Activated CD4-positive, alpha-beta T cell treated with anti-CD3 and anti-CD28 coated beads, Interleukin-2, amount 50 U/mL, for 4 hours (primary cell): ENCODE results near the gene OOSP1.
"Not testable (repeated sequence)": the region's sequence is repeated elsewhere in the genome, so short reads cannot be mapped to it uniquely, and the experiment has no call there.

Experiments
- DNase-seq, 2 experiments: peaks; one replicate each; pipeline ENCODE4 v3.0.0-alpha.2; 2020

The OOSP1 gene, protein sequence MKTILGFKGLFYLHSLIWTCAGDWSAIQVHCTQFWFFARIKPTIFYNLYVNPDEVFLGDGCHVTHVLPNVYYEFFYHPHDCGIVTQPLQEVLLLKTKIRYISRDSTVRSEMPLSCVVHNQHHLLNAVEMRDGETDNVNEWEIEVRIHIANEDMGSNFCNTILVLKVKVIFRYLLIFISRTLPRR

DNA sequence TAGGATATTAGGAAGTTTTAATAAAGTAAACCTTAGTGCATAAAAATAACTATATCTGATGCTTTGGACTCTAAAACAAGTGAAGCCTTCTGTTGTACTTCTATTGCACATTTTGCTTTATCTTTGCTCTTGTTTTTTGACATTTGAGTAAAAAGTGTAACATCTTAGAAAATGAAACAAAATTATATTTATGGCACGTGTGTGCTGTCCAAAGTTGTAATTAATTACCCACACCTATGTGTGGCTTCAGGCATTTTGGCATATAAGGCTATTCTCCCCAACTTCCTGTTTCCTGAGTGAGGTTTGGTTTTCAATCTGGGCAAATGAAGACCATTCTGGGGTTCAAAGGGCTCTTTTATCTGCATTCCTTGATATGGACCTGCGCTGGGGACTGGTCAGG, at the start of gene OOSP1:
OOSP1 (plus strand) TSS at position 301 of the 400 bp plus-strand sequence; CDS start at position 324, 23 bp downstream.
- DNase-seq: no peak

DNA sequence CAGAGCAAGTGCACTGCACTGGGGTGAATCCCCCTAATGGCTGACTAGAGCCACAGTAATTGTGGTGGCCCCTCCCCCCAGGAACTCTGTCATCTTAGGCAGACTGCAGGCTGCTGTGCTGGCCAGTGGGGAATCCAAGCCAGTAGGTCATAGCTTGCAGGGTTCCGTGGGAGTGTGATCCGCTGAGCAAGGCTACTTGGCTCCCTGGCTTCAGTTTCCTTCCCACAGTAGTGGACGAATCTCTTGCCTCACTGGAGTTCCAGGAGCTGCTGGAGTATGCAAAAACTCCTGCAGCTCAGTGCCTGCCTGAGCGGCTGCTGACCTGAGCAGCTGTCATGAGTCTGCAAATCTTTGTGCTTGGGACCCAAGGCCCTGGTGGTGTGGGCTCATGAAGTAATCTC, 46.5 kb upstream of the OOSP1 start:
- DNase-seq: no peak

DNA sequence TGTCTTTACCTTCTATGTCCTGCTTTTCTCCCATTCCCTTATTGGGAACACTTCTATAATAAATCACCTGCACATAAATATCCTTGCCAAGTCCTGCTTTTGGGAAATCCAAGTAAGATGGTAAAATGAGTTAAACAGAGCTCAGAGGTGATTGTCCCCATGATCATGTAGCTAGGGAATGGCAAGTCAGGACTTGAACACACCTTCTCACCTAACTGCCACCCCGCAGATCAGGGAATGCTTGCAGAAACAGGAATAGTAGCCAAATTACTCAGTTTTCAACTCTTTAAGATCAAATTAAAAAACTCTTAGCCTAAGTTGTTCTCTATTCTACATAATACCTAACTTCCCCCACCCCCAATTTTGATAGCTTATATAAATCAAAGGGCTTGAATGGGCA, 43.6 kb upstream of the OOSP1 start:
- DNase-seq: no peak

DNA sequence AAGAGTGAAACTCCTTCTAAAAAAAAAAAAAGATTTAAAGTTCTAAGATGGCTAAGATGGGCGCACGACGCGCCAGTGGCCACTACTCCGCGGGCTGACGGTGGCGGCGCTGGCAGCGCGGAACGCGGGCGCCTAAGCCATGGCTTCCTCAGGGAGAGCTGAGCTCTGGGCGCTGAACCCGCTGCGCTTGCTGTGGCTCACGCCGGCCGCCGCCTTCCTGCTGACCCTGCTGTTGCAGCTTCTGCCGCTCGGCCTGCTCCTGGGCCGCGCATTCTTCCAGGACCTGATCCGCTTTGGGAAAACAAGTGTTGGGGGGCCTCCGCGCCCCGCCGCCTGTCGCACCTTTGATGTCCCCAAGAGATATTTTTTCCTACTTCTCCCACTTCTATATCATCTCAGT, 40.2 kb upstream of the OOSP1 start:
- no peak for DNase-seq

DNA sequence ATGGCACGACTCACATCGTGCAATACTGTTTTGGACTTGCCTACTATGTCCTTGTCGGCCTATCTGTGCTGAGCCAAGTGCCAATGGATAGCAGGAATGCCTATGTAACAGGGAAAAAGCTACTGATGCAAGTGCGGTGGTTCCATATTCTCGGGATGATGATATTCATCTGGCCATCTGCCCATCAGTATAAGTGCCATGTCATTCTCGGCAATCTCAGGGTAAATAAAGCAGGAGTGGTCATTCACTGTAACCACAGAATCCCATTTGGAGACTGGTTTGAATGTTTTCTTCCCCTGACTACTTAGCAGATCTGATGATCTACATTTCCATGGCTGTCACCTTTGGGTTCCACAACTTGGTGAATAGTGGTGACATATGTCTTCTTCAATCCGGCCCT, 39.6 kb upstream of the OOSP1 start:
- no peak for DNase-seq

DNA sequence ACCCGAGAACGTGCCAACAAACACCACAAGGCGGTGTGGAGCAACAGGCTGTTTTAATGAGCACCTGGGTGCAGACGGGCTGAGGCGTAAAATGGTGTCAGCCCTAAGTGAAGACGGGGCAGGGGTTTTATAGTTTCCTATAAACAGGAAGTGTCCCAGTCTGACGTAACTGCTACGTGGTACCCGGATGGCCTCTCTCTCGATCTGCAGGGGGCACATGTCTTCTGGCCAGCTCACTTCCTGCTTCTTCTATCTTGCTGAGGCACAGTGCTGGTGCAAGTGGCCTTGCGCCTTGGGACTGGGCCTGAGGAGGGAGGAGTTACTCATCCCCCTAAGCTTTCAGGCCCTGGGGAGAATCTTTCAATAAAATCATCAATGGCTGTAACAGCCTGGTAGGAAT, 38.7 kb upstream of the OOSP1 start:
- no peak for DNase-seq

DNA sequence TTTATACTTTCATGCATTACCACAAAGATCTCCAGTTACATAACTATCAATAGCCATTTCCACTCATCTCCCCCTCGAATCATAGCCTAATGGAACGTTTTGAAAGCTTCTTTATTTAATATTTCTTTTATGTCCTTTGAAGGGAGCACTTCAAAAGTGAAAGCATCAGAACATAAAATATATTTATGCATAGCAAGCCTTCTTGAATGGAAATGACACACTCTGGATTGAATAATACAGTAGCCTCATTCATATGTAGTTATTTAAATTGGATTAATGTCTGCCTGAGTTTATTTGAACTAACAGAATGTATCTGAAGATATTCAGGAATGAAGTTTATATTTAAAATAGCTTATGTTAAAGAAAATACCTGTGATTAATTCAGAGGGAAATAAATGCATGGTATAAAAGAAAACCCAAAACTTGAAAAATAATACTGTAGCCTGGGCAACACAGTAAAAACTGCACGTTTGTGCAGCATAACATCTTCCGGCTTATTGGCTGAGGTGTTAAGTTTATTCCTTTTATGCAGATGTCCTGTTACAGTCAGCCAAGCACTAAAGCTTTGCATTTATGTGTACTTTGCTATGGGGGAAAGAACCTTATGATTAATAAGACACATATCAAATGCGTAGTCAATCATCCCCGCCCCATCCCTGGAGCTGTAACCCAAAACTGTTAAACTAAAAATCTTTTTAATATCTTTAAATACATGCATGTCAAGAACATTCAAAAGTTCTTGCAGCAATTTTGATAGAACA, 37.7 kb upstream of the OOSP1 start:
- no peak for DNase-seq

DNA sequence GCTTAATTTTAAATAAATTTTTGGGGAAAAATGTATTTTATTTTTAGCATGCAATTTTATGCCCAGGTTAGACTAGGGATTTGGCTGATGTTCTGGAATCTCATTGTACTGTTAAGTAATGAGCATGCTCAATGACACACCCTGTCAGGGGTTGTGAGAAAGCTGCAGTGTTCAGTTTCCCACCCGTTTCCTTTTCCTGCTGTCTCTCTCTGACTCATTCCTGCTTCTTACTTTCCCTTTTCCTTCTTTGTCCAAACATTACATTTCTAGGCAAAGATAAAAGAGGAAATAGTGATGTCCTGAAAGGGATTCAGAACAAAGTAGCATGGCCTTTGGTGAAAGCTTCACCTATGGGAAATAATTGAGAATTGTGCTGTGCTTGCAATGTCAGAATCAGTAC, 36.9 kb upstream of the OOSP1 start:
- DNase-seq: no peak

DNA sequence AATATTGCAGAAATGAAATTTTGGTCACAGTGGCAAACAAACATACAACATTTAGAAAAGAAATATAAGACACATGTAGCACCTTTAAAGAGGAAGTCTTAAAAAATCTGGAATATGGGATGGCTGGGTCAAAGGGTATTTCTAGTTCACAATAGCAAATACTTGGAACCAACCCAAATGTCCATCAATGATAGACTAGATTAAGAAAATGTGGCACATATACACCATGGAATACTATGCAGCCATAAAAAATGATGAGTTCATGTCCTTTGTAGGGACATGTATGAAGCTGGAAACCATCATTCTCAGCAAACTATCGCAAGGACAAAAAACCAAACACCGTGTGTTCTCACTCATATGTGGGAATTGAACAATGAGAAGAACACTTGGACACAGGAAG, 34.7 kb upstream of the OOSP1 start:
- DNase-seq: not testable (repeated sequence)

DNA sequence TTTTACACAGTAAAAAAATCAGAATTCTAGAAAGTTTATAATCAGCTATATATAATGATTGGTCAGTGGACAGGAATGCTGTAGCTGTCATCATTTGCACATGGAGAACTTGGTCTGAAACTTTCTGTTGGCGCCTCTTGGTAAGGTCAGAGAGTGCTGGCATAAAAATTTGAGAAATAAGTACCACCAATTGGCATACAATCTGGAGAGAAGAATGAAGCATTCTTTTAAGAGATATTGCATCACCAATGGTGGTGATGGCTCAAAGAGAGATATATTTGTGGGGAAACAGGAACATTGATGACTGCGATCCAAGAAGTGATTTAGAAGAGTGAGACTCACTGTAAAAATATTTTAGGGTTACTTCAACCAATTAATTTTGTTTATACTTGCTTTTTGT, 19.8 kb upstream of the OOSP1 start:
- DNase-seq: no peak

DNA sequence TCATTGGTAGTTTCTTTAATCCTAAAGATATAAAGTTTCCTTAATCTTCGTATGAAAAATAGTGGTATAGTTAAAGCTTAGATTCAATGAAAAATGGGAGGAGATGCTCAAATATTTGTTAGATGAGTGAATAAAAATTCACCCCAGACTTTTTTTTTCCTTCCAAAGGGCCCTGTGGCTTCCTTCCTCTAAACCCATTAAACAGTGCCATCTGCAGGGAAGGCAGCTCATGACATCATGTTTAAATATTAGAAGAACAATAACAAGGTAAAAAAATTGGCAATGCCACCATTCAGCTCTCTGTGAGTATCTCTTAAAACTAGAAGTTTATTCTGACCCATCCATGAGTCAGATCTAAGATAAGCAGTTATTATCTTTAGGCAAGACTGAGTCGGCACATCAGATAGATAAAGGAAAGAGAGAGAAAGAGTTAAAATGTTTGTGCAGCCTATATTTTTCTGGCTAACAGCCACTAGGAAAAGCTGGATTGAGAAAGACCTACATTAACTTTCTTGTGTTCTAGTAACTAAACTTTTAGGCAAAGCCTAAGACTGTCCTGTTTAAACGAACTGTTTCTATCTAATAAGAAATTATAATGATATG, 19.1 kb upstream of the OOSP1 start:
- no peak for DNase-seq

DNA sequence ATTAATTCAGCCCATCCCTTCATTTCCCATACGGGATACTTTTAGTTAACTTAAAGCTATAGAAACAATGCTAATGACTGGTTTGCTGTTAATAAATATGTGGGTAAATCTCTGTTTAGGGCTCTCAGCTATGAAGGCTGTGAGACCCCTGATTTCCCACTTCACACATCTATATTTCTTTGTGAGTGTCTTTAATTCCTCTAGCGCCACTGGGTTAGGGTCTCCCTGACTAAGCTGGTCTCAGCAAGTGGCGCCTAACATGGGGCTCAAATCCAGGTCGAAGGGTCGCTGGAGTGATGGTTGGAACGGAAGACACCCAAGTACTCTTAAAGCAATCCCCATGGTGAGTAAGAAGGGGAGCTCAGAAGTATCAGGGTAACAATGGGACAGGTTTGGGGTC, 14.4 kb upstream of the OOSP1 start:
- no peak for DNase-seq

DNA sequence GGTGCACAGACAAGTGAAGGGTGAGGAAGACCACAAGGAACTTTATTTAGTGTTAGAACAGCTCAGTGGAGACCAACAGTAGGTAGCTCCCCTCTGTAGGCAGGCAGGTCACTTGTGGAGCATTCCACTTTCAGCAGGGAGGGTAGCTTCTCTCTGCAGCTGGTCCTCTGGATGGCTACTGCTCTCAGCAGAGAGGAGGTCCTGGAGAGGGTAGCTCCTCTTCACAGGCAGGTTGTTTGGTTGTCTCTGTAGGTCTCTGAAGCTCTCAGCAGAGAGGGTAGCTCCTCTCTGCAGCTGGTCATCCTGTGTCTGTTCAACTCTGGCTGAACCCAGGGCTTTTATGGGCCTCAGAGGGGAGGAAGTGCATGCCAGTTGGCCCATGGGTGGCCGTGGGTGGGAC, 6.5 kb upstream of the OOSP1 start:
- no peak for DNase-seq

DNA sequence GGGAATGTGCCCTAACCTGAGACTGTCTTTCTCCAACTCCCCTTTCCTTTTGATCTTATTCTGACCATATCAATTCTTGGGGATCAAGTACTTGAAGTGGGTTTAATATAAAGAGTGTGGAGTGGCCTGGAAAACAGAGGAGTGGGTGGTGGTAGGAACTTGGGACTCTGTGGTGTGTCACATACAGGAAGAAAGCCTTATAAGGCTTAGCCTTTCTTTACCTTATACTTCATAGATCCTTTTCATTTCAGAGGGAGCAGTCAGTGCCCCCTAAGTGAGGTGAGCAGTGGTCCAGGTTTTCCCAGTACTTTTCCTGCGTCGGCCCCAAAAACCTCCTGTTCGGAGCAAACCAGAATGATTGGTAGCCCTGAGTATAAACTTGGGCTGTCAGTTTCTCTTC, 486 bp downstream of the OOSP1 start:
- no peak for DNase-seq

DNA sequence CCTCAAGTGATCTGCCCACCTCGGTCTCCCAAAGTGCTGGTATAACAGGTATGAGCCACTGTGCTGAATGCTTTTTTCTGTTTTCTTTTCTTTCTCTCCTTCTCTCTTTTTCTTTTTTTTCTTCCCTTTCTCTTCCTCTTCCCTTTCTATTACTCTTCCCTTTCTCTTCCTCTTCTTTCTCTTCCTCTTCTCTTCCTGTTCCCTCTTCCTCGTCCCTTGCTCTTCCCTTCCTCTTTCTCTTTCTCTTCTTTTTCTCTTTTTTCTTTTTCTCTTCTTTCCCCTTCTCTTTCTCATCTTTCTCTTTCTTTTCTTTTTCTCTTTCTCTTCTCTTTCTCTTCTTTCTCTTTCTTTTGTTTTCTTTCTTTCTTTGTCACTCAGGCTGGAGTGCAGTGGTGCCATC, 1.2 kb downstream of the OOSP1 start:
- no peak for DNase-seq

DNA sequence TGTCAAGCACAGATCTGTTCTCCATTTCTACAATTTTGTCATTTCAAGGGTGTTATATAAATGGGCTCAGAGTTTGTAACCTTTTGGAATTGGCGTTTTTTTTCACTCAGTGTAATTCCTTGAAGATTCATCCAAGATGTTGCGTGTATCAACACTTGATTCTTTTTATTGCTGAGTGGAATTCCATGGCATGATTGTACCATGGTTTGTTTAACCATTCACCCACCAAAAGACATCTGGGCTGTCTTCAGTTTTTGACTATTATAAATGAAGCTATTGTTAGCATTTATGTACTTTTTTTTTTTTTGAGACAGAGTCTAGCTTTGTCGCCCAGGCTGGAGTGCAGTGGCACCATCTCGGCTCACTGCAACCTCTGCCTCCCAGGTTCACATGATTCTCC, 2.9 kb downstream of the OOSP1 start:
- no peak for DNase-seq

DNA sequence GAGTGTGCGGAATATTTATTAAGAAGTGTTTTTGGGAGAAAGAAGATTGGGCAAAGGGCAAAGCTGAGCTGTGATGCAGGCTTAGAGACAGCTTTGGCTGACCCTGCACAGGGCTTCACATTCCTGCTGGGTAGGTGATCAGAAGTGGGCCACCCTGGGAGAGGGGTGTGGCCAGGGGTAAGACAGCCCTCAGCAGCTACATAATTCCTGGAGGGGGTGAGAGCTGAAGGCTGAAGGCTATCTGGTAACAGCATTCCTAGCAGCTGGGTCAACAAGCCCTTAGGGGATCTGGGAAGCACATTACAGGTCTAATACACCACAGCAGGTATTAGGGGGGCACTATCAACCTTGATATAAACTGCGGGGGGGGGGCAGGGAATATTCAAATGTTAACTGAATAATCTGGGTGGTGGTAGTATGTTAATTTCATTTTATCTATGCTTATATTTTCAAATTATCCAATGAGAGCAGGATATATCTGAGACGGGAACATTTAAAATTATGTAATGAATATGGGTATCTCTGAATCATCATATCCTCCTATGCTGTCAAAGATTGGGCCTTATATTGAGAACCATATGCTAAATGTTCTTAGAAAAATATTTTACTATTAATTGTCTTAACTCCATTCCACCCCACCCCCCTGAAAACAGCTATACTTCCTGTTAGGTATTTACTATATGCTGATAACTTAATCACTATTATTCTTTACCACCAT, 5.9 kb downstream of the OOSP1 start:
- DNase-seq: no peak

DNA sequence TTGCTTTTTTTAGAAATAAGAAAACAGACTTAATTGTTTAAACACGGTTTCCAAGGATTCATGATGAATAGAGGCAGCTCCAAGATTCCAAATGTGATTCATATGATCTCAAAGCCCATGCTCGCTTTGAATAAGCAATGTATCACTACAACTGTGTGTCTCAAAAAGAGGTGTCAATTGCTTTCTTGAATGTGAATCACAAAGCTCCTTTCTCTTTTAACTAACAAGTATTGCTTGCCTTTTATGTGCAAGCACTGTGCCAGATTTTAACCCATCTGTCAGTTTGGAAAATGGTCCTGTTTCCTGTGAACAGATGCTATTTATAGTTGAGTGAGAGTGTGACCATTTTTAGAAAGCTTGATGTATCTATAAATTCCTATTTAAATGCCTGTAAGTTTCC, 6.5 kb downstream of the OOSP1 start:
- no peak for DNase-seq

DNA sequence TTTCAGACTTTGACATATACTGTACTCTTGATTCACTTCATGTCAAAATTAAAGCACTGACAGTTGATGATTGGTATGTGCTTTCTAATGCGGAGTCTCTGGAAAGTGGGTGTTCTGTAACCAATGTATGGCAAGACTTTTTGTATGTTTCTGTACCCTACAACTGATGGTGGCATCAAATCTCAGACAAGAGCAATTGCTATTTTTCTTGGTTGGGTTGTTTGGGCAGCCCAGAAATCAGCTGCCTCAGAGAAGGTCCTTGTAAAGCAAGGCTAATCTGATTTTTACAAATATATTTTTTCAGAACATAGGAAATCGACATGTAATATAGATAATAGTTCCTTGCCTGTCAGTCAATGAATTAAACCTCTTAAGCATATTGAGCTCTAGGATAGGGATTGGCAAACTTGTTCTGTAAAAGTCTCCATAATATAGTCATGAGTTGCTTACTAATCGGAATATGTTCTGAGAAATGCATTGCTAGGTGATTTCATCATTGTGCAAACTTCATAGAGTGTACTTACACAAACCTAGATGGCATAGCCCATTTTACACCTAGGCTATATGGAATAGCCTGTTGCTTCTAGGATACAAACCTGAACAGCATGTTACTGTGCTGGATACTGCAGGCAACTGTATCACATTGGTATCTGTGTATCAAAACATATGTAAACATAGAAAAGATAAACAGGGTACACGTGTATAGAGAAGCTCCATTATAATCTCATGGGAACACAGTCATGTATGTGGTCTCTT, 15.4 kb downstream of the OOSP1 start:
- DNase-seq: no peak

DNA sequence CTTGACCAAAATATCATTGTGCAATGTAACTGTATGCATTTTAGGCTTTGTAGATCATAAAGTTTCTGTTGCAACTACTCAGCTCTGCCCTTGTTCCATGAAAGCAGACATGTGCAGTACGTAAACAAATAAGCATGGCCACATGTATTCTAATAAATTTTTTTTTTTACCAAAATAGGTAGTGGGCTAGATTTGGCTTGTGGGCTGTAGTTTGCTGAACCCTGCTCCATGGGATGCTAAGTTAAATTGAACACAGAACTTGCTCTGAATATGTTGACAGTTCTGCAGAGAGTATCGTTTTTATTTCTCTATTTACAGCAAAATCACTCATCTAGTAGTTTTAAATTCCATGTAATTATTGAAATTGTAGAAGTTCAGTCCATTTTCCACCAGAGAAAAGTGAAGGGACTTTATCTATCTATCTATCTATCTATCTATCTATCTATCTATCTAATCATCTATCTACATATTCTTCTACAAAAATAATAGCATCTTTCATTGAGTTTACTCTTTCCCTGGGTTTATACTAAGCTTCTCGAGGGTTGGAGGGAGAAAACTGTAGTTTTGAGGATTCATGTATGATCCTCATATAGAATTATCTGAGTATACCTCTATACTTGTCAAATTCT, 16.1 kb downstream of the OOSP1 start:
- no peak for DNase-seq

DNA sequence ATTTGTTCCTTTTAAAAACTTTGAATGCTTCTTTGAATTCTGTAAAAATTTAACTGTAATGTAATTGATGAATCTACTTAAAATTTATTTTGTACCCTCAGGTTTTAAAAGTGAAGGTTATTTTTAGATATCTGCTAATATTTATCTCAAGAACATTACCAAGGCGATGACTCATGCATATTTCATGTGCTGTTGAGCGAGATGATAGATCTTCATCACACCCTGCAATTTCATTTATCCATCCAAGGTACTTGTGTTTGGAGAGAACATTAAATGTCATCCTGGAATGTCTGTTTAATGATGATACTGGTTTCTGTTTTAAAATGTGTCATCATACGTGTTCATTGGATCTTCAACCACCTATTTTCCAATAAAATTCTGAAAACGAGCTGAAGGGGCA, 18.9 kb downstream of the OOSP1 start:
- no peak for DNase-seq

DNA sequence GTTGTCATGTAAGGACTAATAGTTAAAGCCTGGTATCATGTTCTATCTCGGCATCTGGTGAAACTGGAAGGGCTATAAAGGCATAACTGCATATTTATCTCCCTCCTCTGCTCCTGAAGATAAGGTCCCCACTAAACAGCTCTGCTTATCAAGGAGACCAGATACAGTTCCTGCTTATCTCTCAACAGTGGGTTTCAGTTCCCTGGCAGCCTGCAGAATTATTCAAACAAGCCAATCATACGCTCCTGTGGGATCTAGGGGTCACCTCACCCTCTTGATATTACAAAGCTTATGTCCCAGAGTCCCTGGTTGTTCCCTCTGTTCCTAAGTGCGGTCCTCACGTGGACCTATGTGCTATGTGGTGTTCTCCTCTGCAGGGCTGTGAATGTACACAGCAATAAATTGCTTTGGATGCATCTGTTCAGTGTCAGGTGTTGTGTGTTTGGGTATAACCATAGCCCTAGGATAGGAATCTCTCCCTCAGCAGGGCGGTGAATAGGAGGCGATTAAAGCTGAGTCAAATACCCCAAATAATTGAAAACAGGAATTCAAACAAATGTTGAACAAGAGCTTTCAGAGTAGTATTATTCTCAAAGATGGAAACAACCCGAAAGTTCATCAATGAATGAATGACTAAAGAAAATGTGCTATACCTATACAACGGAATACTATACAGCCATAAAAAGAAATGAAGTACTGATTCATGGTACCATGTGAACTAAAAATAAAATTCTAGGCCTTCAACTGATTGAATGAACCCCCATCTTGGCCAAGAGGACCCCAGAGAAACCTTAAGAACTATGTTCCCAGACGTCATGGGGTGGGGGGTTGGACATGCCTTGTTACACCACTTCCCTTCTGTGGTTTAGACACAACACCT, 22.5 kb downstream of the OOSP1 start:
- no peak for DNase-seq
